Adipose tissue (tissue), 3 donors: ENCODE measurements around the gene MIPEP. TPM values are rescaled to one million over a fixed set of nuclear protein-coding genes. Genes with fewer than 3 reads are reported as not detected.

Experiments used
- H3K27ac ChIP-seq: one replicate; pipeline ENCODE4 v1.5.1; 2013; ENCODE audit warnings: low read depth, low read length
- WGBS, 3 donors: extraction: QIAGEN DNeasy Blood & Tissue Kit; methylation state at CpG; one replicate each; pipeline ENCODE4 v1.1.7; 2013; 5-methylcytosine and 5-hydroxymethylcytosine counted together
- polyA plus RNA-seq, 3 donors: library from polyadenylated mRNA; stranded (reverse); fragments of 200-250 nt; gene quantifications; one replicate each; pipeline ENCODE4 v1.2.3, GENCODE V29; 2013
- donor health status: healthy with polysubstance abuse.
- donor health status: Bipolar disorder and iron deficiency.
- donor health status: healthy.

Gene MIPEP
- polyA plus RNA-seq, 3 donors: 8.1 to 13.9 (median 11.3) TPM

DNA sequence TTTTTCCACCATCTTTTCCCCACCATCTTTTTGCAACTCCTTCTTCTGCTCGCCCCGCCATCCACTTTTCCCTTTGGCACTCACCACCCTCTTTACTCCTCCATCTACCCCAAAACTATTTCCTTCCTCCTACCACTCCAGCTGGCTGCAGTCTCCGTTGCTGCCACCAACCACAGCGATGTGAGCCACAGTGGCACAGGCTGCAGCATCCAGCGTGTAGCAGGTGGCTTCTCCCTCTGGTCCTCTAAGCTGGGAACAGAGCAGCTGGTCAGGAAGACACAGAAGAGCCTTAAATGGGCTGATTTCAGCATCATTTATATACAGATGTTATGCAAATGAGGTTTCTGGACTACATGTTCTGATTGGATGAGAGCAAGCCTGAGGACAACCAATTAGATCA is 174.5 kb downstream of the MIPEP start:
- no peak overlapping the region for H3K27ac ChIP-seq
- WGBS, 3 donors: 66 to 77% (median 73%) methylated on average over 5 of the region's 5 CpGs

DNA sequence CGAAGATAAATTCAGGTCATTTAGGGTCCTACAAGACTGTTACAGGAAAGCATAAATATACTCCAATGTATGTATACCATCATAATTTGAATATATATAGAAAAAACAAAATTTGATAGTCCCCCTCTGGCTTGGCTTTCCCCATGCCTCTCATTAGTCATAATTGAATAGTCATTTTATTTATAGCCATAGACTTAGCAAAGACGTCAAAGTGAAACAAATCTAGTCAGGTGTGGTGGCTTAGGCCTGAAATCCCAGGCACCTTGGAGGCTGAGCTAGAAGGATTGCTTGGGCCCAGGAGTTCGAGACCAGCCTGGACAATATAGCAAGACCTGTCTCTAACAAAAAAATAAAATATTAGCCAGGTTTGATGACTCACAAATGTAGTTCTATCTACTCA is 177.8 kb downstream of the MIPEP start:
- no peak overlapping the region for H3K27ac ChIP-seq
- 82 to 98% (median 86%) methylated on average over 3 of the region's 3 CpGs for WGBS, 3 donors

DNA sequence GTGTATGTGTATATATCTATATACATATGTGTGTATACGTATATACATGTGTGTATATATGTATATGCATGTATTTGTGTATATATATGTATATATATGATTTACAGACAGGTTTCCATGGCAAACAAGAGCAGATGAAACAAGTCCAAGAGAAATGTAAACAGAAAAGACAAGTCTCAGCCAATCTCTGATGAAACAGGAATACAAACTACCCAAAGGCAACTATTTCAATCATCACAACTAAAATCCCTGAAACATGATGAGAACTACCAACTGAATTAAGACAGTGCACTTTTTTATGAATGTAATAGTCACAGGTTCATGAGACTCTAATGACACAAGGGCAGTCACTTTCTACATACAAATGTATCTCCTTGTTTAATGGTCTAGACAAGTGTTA is 178.8 kb downstream of the MIPEP start:
- no peak overlapping the region for H3K27ac ChIP-seq
- WGBS, 3 donors: 88 to 94% (median 88%) methylated on average over 1 of the region's 1 CpG

DNA sequence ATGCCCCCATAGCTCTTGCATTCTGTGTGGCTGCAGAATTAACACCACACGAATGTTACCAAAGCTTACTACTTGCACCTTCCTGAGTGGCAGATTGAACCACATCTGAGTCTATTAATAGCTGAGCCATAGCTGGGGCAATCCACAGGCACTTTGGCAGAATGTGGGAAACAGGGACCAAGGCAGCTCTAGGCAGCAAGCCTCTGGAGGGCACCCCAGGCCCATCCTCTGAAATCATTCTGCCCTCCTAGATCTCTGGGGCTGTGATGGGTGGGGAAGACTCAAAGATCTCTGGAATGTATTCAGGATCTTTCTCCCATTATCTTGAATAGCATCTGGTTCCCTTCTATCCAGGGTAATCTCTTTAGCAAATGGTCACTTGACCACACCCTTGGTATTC is 179.7 kb downstream of the MIPEP start:
- 72 to 86% (median 78%) methylated on average over 1 of the region's 1 CpG for WGBS, 3 donors
- H3K27ac ChIP-seq: no peak overlapping the region

GRCh38 chr13:23707674-23708073 is 181.5 kb downstream of the MIPEP start:
- whole genome bisulfite sequencing, 3 donors: 86 to 91% (median 90%) methylated on average over 3 of the region's 3 CpGs
- no peak overlapping the region for H3K27ac ChIP-seq

GRCh38 chr13:23705583-23705982 is 183.6 kb downstream of the MIPEP start:
- H3K27ac ChIP-seq: no peak overlapping the region
- WGBS, 3 donors: 74 to 82% (median 82%) methylated on average over 2 of the region's 2 CpGs

GRCh38 chr13:23703246-23703860 is 185.8 kb downstream of the MIPEP start:
- WGBS, 3 donors: 63 to 73% (median 70%) methylated on average over 11 of the region's 11 CpGs
- H3K27ac ChIP-seq: no peak overlapping the region

DNA sequence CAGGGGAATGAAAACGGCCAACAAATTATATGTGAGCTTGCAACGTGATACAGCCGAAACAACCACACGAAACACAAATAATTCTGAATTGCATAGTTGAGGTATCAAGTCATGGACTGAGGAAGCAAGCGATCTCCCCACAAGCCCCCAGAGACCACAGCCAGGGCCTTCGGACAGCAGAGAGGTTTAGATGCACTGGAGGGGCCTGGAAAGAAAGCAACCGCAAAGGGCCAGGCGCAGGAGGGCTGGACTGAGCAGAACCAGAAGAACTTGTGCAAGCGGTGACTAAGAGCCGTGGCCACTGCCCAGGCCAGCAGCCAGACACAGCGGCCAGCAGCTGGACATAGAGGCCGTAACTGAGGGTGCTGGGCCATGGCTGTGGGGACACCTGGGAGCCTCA is 187.6 kb downstream of the MIPEP start:
- H3K27ac ChIP-seq: no peak overlapping the region
- WGBS, 3 donors: 56 to 77% (median 64%) methylated on average over 12 of the region's 12 CpGs

GRCh38 chr13:23701186-23701585 is 188.0 kb downstream of the MIPEP start:
- 58 to 78% (median 60%) methylated on average over 5 of the region's 5 CpGs for WGBS, 3 donors
- H3K27ac ChIP-seq: no peak overlapping the region

- 79 to 94% (median 88%) methylated on average over 2 of the region's 2 CpGs for whole genome bisulfite sequencing, 3 donors
- no peak overlapping the region for H3K27ac ChIP-seq
Observed at GRCh38 chr13:23699271-23699670, 189.9 kb downstream of the MIPEP start.

- WGBS, 3 donors: 47 to 67% (median 59%) methylated on average over 1 of the region's 1 CpG
- no peak overlapping the region for H3K27ac ChIP-seq
Observed at GRCh38 chr13:23697772-23698313, 191.4 kb downstream of the MIPEP start.

DNA sequence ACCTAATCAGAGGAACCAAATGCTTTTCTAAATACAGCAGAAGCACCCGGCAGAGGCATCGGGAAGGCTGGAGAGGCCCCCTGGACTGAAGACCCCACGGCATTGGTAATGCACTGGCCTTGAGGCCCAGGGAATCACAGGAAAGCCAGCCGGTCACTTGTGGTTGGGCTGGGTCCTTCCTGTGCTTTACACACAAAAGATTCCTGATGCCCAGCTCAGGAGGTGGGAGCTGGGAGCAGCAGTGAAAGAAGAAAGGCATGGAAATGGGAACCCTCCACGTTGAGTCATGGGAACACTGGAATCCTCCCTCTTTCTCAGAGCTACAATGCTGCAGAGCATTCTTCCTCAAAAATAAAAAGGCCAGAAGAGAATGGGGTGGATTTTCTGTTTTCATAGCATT is 192.6 kb downstream of the MIPEP start:
- H3K27ac ChIP-seq: no peak overlapping the region
- 59 to 79% (median 61%) methylated on average over 5 of the region's 5 CpGs for WGBS, 3 donors

- WGBS, 3 donors: 42 to 65% (median 50%) methylated on average over 46 of the region's 46 CpGs
- no peak overlapping the region for H3K27ac ChIP-seq
Observed at GRCh38 chr13:23695711-23696464, 193.3 kb downstream of the MIPEP start.

GRCh38 chr13:23695196-23695595 is 194.0 kb downstream of the MIPEP start:
- WGBS, 3 donors: 70 to 82% (median 79%) methylated on average over 27 to 28 of the region's 28 CpGs
- no peak overlapping the region for H3K27ac ChIP-seq

DNA sequence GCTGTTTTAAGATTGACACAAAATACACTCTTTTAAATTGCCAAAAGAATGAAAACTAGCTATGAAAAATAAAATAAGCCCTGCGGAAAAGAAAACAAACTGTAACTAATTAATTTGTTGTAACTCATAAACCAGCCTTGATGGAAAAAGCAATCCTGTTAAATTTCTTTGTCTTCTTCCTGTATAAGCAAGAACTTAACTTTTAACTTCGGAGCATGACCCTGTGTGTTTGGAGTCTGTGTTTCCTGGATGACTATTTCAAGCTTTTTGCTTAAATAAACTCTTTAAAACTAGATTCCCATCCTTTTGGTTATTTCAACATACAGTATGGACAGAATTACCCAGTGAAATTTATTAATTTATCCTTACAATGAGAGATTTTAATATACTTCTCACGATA is 196.4 kb downstream of the MIPEP start:
- no peak overlapping the region for H3K27ac ChIP-seq
- WGBS, 3 donors: 71 to 81% (median 81%) methylated on average over 3 of the region's 3 CpGs

- H3K27ac ChIP-seq: no peak overlapping the region
- WGBS, 3 donors: 82 to 85% (median 83%) methylated on average over 3 of the region's 3 CpGs
Observed at GRCh38 chr13:23690668-23691067, 198.5 kb downstream of the MIPEP start.

DNA sequence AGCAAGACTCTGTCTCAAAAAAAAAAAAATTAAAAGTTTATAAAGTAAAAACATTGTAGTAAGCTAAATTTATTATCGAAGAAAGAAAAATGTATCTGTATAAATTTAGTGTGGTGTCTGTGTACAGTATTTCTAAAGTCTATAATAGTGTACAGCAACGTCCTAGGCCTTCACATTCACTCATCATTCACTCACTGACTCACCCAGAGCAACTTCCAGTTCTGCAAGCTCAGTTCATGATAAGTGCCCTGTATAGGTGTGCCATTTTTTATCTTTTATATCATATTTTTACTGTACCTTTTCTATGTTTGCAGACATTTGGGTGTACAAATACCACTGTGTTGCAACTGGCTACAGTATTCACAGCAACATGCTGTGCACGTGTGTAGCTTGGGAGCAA is 200.9 kb downstream of the MIPEP start:
- 85 to 94% (median 88%) methylated on average over 3 of the region's 3 CpGs for WGBS, 3 donors
- no peak overlapping the region for H3K27ac ChIP-seq

DNA sequence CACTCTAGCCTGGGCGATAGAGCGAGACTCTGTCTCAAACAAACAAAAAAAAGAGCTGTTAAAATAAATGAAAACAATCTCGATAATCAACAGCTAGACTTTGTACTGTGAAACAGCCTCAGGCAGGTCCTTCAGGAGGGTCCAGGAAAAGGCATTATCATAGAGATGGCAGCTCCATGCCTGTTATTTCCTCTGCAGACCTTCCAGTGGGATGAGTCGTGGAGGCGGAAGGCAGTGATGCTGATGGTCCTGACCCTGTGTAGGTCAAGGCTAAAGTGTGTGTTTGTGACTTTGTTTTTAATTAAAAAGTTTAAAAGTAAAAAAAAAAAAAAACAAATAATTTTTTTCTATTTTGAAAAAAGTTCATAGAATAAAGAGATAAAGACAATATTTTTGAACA is 201.6 kb downstream of the MIPEP start:
- no peak overlapping the region for H3K27ac ChIP-seq
- 85 to 91% (median 91%) methylated on average over 5 of the region's 5 CpGs for WGBS, 3 donors

DNA sequence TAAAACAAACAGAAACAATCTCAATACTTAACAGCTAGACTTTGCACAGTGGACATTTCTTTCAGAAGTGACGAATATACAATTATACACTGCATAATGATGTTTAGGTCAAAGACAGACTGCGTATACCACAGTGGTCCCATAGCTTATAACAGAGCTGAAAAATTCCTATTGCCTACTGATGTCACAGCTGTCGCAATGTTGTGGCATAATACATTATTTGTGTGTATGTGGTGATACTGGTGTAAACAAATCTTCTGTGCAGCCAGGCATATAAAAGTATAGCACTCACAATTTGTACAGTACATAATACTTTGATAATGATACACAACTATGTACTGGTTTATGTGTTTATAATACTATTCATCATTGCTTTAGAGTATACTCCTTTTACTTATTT is 202.3 kb downstream of the MIPEP start:
- 90 to 97% (median 91%) methylated on average over 3 of the region's 3 CpGs for WGBS, 3 donors

DNA sequence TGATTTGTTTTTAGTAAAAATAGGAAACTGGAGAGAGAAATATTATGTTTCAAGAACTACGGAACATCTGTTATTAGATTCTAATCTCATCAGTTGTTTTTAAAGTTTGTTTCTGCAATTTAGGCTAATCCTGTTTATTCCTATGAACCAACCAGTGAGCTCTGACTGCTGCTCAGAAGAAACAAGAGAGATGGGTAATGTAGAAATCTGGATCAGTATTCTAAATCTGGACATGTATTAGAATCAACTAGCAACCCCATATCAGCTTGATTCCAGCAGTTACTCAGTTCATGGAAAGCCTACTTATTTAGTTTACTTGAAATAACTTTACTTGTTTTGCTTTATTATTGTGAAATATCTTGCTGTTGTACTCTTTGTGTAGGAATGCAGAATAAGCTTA is 203.8 kb downstream of the MIPEP start:
- WGBS, 3 donors: 90 to 97% (median 96%) methylated on average over 1 of the region's 1 CpG
- H3K27ac ChIP-seq: no peak overlapping the region

More for the DNA sequence above, 202.3 kb downstream of the MIPEP start:
- no peak overlapping the region for H3K27ac ChIP-seq
